Ammon's horn (tissue), 1 donor: ENCODE measurements around the gene LRRC39.
"Not testable (repeated sequence)": the region's sequence is repeated elsewhere in the genome, so short reads cannot be mapped to it uniquely, and the experiment has no call there.

Source experiments
- DNase-seq: peaks from one replicate; pipeline ENCODE4 v3.0.0-alpha.2; 2016; ENCODE audit warnings: low spot score

The LRRC39 gene

GRCh38 chr1:100178091-100178490 lies at the start of gene LRRC39:
Gene LRRC39 (minus strand): TSS chr1:100178256. CDS start chr1:100168516, 9,740 bp downstream.
- no peak for DNase-seq

DNA sequence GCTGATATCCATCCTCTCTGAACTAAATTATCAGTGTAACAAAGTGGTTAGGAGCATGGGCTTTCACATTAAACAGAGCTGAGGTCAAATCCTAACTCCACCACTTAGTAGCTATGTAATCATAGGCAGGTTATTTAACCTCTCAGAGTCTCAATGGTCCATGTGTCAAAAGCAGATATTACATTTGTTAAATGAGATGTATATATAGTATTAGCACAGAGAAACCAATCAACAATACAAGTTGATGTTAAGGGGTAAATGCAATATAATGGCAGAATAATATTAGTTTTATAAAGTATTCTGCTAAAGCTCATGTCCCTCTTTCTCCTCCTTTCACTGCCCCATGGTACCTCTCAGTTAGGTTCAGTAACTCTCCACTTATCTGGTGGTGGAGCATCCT lies 44.4 kb upstream of the LRRC39 start:
- DNase-seq = no peak

GRCh38 chr1:100219883-100220282 lies 41.8 kb upstream of the LRRC39 start:
- no peak for DNase-seq

DNA sequence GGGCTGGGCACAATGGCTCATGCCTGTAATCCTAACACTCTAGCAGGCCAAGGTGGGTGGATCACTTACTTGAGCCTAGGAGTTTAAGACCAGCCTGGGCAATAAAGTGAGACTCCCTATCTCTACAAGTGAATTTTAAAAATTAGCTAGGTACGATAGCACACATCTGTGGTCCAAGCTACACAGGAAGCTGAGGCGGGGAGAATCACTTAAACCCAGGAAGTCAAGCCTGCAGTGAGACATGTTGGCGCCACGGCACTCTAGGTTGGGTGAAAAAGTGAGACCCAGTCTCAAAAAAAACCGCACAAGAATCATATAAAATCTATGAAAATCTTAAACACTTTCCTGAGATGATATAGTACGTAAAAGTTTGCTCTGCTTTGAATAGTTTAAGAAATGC lies 41.4 kb upstream of the LRRC39 start:
- no peak for DNase-seq

- DNase-seq = no peak
Observed at GRCh38 chr1:100217834-100218233, 39.8 kb upstream of the LRRC39 start.

DNA sequence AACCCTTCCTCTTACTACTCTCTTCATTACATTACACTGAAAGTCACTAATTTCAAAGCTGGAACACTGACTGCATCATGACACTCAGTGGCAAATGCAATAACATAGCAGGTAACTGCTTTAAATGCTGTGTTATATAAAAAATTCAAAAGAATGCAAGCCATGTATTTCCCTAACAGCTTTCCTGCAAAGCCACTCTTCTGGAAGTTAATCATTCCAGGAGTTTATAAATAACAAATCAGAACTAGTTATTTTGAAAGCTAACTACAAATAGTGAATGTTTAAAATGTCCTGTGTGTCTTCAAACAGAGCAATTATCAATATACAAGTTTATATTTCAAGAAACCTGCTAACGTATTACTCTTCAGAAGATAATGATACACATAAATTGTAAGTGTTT lies 37.0 kb upstream of the LRRC39 start:
- DNase-seq = no peak

- no peak for DNase-seq
Observed at GRCh38 chr1:100213141-100213540, 35.1 kb upstream of the LRRC39 start.

DNA sequence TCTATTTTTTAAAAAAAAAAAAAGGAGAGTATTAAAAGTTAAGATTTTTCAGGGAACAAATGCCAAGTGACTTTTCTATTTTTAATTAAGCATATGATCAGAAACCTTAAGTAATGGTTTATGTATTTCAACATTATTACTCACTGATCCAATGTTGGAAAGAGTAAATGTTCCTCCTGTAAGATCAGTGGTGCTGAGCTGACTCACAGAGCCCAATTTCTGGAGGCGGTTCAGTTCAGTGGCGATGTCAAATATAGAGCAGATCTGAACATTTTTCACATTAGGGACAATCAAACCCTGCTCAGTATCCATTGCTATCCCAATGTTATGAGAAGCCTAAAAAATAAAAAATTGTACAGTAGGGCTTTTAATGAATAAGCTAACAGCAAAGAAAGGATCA lies 28.2 kb upstream of the LRRC39 start:
- DNase-seq = no peak

DNA sequence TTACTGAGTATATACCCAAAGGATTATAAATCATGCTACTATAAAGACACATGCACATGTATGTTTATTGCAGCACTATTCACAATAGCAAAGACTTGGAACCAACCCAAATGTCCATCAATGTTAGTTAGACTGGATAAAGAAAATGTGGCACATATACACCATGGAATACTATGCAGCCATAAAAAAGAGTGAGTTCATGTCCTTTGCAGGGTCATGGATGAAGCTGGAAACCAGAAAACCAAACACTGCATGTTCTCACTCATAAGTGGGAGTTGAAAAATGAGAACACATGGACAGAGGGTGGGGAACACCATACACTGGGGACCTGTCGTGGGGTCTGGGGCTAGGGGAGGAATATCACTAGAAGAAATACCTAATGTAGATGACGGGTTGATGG lies 27.5 kb upstream of the LRRC39 start:
- not testable (repeated sequence) for DNase-seq

GRCh38 chr1:100205103-100205502 lies 27.0 kb upstream of the LRRC39 start:
- DNase-seq = not testable (repeated sequence)

DNA sequence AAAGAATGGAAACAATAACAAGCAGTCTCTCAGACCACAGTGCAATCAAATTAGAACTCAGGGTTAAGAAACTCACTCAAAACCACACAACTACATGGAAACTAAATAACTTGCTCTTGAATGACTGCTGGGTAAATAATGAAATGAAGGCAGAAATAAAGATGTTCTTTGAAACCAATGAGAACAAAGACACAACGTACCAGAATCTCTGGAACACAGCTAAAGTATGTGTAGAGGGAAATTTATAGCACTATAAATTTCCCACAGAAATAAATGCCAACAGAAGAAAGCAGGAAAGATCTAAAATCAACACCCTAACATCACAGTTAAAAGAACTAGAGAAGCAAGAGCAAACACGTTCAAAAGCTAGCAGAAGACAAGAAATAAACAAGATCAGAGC lies 24.6 kb upstream of the LRRC39 start:
- not testable (repeated sequence) for DNase-seq

GRCh38 chr1:100200060-100200459 lies 22.0 kb upstream of the LRRC39 start:
- DNase-seq = not testable (repeated sequence)

DNA sequence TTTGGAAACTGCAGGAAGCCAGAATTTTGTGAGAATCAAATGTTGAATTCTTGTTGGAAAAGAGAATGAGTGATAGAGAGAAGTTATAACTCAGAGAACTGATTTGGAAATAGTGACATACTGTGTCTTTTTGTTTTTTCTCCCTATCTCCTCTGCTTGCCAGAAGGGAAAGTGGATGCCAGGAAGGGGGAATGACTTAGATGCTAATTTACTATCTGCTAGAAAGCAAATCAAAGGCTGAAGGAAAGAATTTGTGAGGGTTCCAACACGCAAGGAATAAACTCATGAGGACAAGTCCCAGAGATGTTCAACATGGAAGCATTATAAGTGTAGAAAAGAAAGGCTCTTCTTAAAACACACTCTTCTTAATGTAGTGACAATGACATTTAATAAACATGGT lies 20.5 kb upstream of the LRRC39 start:
- no peak for DNase-seq

- DNase-seq = peak; percentile 83
Observed at GRCh38 chr1:100188617-100189016, 10.6 kb upstream of the LRRC39 start.

- peak; percentile 42 for DNase-seq
Observed at GRCh38 chr1:100187912-100188311, 9.9 kb upstream of the LRRC39 start.

- no peak for DNase-seq
Observed at GRCh38 chr1:100184536-100184935, 6.5 kb upstream of the LRRC39 start.

GRCh38 chr1:100183370-100183769 lies 5.3 kb upstream of the LRRC39 start:
- no peak for DNase-seq

DNA sequence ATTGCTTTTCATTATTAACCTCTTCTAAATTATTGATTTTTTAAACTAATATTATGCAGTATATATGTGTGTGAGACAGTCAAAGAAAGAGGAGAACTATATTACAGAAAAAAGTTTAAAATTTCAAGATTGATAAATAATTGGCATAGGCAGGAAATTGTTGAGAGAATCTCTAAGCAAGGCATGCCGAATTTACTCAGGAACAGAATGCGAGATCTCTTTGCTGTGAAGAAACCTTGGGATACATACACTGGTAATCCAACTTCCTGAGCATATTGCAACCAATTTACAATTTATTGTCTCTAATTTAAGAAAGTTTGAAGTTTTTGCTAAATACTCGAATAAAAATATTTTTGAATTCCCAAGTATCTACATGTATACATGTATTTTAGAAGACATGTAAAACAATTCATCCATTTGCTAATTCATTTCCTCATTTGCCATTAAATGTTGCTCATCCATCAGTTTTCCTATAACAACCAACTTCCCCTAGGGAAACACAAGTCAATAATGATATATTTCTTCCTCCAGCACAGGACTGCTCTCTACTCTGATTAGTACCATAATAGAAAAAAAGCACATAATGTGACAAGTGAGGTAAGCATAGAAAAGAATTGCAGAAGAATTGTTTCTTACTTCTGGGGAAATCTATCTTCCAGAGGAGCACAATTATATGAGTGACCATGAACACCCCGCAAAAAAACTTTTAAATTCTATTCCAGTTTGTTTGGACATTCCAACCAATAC lies 588 bp downstream of the LRRC39 start:
- no peak for DNase-seq

GRCh38 chr1:100168051-100168450 lies 10.0 kb downstream of the LRRC39 start:
- DNase-seq = no peak

DNA sequence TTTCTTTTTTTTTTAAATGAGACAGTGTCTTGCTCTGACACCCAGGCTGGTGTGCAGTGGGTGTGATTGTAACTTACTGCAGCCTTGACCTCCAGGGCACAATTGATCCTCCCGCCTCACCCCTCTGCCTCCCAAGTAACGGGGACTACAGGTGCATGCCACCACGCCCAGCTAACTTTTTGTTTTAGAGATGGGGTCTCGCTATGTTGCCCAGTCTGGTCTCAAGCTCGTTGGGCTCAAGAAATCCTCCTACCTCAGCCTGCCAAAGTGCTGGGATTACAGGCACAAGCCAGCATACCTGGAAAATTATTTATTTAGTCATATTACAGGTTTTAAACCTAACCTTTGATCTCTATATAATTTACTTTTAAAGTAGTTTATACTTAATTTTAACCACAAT lies 13.4 kb downstream of the LRRC39 start:
- DNase-seq = no peak

DNA sequence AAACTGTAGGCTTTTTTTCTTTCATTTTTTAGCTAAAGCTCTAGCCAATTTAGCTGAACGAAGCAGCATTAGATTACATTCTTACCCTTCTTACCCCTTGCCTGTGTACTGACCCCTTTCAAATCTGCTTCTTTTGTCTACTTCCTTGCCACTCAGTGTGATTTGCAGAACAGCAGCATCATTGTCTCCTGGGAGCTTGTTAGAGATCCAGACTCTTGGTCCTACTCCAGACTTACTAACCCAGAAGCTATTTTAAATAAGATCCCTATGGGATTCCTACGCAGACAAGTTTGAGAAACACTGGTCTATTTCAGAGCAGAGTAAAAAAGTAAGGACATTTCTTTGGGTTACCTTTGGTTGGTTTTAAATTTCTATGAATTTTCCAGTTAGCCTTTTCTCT lies 13.8 kb downstream of the LRRC39 start:
- peak; percentile 20 for DNase-seq

DNA sequence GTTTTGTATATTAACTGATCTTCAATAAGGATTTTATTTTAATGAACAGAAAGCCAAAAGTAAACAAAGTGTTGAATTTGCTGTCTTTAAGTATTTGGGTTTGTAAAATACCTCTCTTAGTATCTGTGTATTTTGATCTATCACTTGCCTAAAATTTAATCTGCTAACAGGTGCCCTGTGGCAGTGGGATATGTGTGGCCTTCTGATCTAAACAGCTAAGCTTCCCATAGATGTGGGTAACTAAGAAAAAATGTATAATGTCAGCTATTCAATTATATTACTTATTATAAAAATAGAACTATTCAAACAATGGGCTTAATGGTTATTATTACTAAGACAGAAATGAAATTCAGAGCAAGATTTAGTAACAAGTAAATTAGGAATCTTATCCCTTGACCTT lies 15.2 kb downstream of the LRRC39 start:
- no peak for DNase-seq

- DNase-seq = peak; percentile 5
Observed at GRCh38 chr1:100152271-100152670, 25.8 kb downstream of the LRRC39 start.

- no peak for DNase-seq
Observed at GRCh38 chr1:100151679-100152078, 26.4 kb downstream of the LRRC39 start.
